ENCODE data around the gene SIMC1.

SIMC1 gene

DNA sequence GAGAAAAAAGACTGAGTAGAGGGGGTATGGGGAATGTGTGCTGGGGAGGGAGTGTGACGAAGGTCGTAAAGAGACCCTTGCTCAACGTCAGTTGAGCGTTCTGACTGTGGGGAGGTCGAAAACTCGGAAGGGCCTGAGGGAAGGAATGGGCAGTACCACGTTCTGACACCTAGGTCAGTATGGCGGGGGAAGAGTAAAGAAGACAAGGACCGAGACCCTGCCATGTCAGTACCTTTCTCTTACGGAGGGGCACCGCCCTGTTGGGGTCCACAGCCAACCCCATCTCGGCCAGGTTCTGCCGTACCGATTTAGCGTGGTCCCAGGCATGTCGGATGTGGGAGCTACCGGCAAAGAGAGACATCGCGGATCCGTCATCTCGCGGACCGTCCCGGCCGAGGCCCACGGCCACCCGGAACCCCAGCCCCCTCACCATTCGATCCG, 149.8 kb downstream of the SIMC1 start:
- peaks cover 8% of the 10 kb centered on the region; the same call in 1 of the 2 replicates for H4K20me1 ChIP-seq (ENCODE audit: insufficient read depth, low read length)
- peak overlapping the region; percentile 98 for H3K9ac ChIP-seq (ENCODE audit: low read length)
- peaks cover 14% of the 10 kb centered on the region; the same call in 1 of the 2 replicates for H3K36me3 ChIP-seq (replicated peaks; ENCODE audit: insufficient read depth, low read length)
- peaks cover 69% of the 10 kb centered on the region for H3K79me2 ChIP-seq (ENCODE audit: low read length)
- H3K4me2 ChIP-seq (ENCODE audit: low read depth, low read length) = peak overlapping the region; percentile 63
- H3K27me3 ChIP-seq (replicated peaks; ENCODE audit: insufficient read depth, low read length) = no peaks in the 10 kb centered on the region
- peaks cover 5% of the 10 kb centered on the region; the same call in 1 of the 2 replicates for H3K4me1 ChIP-seq (ENCODE audit: low read length)
- no peaks in the 10 kb centered on the region for H3K9me2 ChIP-seq (replicated peaks; ENCODE audit: insufficient read depth, low read length)
- peak overlapping the region; percentile 88 for H3K4me3 ChIP-seq (ENCODE audit: low read length)
- H3K9me3 ChIP-seq (replicated peaks; ENCODE audit: insufficient read depth, low read length) = no peaks in the 10 kb centered on the region
- TF ChIP-seq EZH2 (optimal IDR thresholded peaks at IDR 0.05; ENCODE audit: low read depth, low read length) = no peak
- TF ChIP-seq, protein P1, sequence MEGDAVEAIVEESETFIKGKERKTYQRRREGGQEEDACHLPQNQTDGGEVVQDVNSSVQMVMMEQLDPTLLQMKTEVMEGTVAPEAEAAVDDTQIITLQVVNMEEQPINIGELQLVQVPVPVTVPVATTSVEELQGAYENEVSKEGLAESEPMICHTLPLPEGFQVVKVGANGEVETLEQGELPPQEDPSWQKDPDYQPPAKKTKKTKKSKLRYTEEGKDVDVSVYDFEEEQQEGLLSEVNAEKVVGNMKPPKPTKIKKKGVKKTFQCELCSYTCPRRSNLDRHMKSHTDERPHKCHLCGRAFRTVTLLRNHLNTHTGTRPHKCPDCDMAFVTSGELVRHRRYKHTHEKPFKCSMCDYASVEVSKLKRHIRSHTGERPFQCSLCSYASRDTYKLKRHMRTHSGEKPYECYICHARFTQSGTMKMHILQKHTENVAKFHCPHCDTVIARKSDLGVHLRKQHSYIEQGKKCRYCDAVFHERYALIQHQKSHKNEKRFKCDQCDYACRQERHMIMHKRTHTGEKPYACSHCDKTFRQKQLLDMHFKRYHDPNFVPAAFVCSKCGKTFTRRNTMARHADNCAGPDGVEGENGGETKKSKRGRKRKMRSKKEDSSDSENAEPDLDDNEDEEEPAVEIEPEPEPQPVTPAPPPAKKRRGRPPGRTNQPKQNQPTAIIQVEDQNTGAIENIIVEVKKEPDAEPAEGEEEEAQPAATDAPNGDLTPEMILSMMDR (IDR thresholded peaks at IDR 0.05; ENCODE audit: low read length) = no peak
- no peak for TF ChIP-seq EZH2phosphoT487 (IDR thresholded peaks at IDR 0.05; ENCODE audit: low read length)
- H3K27ac ChIP-seq (ENCODE audit: low read length) = peak overlapping the region; percentile 90; the same call in 1 of the 2 replicates
- peaks cover 7% of the 10 kb centered on the region; the same call in 1 of the 2 replicates for H3F3A ChIP-seq (ENCODE audit: insufficient read depth, low read length)
- peak overlapping the region; percentile 35; the same call in 1 of the 2 replicates for H2AFZ ChIP-seq (ENCODE audit: low read length)
- peak; percentile 18 for DNase-seq

- H3K79me2 ChIP-seq (ENCODE audit: low read length) = peaks cover 69% of the 10 kb centered on the region
- H4K20me1 ChIP-seq (ENCODE audit: insufficient read depth, low read length) = peaks cover 8% of the 10 kb centered on the region; the same call in 1 of the 2 replicates
- peak within 1 kb of the TSS; percentile 88 for H3K4me3 ChIP-seq (ENCODE audit: low read length)
- H3K4me2 ChIP-seq (ENCODE audit: low read depth, low read length) = peak within 1 kb of the TSS; percentile 90
- peak; percentile 99 for DNase-seq
- peak within 1 kb of the TSS; percentile 90 for H3K27ac ChIP-seq (ENCODE audit: low read length)
- H3K9ac ChIP-seq (ENCODE audit: low read length) = peak within 1 kb of the TSS; percentile 98
- H3K9me2 ChIP-seq (replicated peaks; ENCODE audit: insufficient read depth, low read length) = no peaks in the 10 kb centered on the region
- no peaks in the 10 kb centered on the region for H3K9me3 ChIP-seq (replicated peaks; ENCODE audit: insufficient read depth, low read length)
- TF ChIP-seq EZH2 (optimal IDR thresholded peaks at IDR 0.05; ENCODE audit: low read depth, low read length) = no peak
- peaks cover 14% of the 10 kb centered on the region; the same call in 1 of the 2 replicates for H3K36me3 ChIP-seq (replicated peaks; ENCODE audit: insufficient read depth, low read length)
- H3K27me3 ChIP-seq (replicated peaks; ENCODE audit: insufficient read depth, low read length) = no peaks in the 10 kb centered on the region
- peaks cover 5% of the 10 kb centered on the region; the same call in 1 of the 2 replicates for H3K4me1 ChIP-seq (ENCODE audit: low read length)
- H3F3A ChIP-seq (ENCODE audit: insufficient read depth, low read length) = peaks cover 7% of the 10 kb centered on the region; the same call in 1 of the 2 replicates
- H2AFZ ChIP-seq (ENCODE audit: low read length) = peak within 1 kb of the TSS; percentile 89
These were observed 150.4 kb downstream of the SIMC1 start, which contains the start of the genes HIGD2A and NOP16 for GRCh38 chr5:176388444-176389134. Gene HIGD2A, plus strand, starts transcription at chr5:176388751. Its CDS starts 69 bp downstream, at chr5:176388820. Gene NOP16, minus strand, starts transcription at chr5:176388598. Its CDS starts 59 bp downstream, at chr5:176388539.

DNA sequence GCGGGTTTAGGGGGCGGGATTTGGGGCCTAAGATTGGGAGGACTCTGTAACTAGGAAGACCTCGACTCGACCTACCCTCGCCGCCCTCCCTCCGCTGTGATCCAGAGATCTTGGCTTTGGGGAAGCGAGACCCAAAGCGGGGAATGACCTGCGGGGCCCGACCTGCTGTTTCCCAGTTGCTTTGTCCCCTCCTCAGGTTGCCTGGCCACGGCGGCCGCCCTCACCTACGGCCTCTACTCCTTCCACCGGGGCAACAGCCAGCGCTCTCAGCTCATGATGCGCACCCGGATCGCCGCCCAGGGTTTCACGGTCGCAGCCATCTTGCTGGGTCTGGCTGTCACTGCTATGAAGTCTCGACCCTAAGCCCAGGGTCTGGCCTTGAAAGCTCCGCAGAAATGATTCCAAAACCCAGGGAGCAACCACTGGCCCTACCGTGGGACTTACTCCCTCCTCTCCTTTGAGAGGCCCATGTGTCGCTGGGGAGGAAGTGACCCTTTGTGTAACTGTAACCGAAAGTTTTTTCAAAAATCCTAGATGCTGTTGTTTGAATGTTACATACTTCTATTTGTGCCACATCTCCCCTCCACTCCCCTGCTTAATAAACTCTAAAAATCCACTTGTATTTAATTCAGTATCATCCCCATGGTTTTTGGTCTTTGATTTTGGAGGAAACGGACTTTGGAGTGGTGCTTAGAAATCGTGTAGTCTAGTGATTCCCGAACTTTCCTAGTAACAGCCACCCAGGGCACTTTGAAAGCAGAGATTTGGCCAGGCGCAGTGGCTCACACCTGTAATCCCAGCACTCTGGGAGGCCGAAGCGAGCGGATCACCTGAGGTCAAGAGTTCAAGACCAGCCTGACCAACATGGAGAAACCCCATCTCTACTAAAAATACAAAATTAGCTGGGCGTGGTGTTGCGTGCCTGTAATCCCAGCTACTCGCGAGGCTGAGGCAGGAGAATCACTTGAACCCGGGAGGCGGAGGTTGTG, 151.2 kb downstream of the SIMC1 start:
- Histone ChIP-seq H3K9me2 (replicated peaks; ENCODE audit: insufficient read depth, low read length) (no peaks in the 10 kb centered on the region), H3K36me3 (replicated peaks; ENCODE audit: insufficient read depth, low read length) (peaks cover 14% of the 10 kb centered on the region; the same call in 1 of the 2 replicates), H4K20me1 (ENCODE audit: insufficient read depth, low read length) (peaks cover 8% of the 10 kb centered on the region; the same call in 1 of the 2 replicates), H3K9me3 (replicated peaks; ENCODE audit: insufficient read depth, low read length) (no peaks in the 10 kb centered on the region), H3K9ac (ENCODE audit: low read length) (peak overlapping the region; percentile 98), H3K27me3 (replicated peaks; ENCODE audit: insufficient read depth, low read length) (no peaks in the 10 kb centered on the region), H3K4me3 (ENCODE audit: low read length) (peak overlapping the region; percentile 88), H3K27ac (ENCODE audit: low read length) (peak overlapping the region; percentile 90; the same call in 1 of the 2 replicates), H3F3A (ENCODE audit: insufficient read depth, low read length) (peaks cover 7% of the 10 kb centered on the region; the same call in 1 of the 2 replicates), H3K79me2 (ENCODE audit: low read length) (peaks cover 64% of the 10 kb centered on the region), H3K4me2 (ENCODE audit: low read depth, low read length) (peak overlapping the region; percentile 90), H3K4me1 (ENCODE audit: low read length) (peaks cover 5% of the 10 kb centered on the region; the same call in 1 of the 2 replicates), H2AFZ (ENCODE audit: low read length) (peak overlapping the region; percentile 55; the same call in 1 of the 2 replicates)
- TF ChIP-seq EZH2phosphoT487 (IDR thresholded peaks at IDR 0.05; ENCODE audit: low read length) (no peak), EZH2 (optimal IDR thresholded peaks at IDR 0.05; ENCODE audit: low read depth, low read length) (no peak)
- TF ChIP-seq, protein P1 (IDR thresholded peaks at IDR 0.05; ENCODE audit: low read length) = no peak
- DNase-seq = no peak

Data from MM.1S (cell line).